ENCODE results near the gene CALML6. TPM values are rescaled to one million over a fixed set of nuclear protein-coding genes. Genes with fewer than 3 reads are reported as not detected.

CALML6 gene
- total RNA-seq, 1 experiment from 2014 or later: 1.5 TPM

- POLR2A ChIA-PET: no interaction called here
- Histone ChIP-seq H3K27ac (ENCODE audit: low read length) (no peak overlapping the region), H3K4me1 (ENCODE audit: control insufficient read depth, insufficient read depth, low read length) (no peaks in the 10 kb centered on the region), H3K9me3 (ENCODE audit: control insufficient read depth, insufficient read depth, low read depth, low read length) (no peaks in the 10 kb centered on the region), H3K36me3 (ENCODE audit: control insufficient read depth, insufficient read depth, low read length) (no peaks in the 10 kb centered on the region), H3K4me3 (ENCODE audit: low read depth in 2 of 2, low read length in 2 of 2) (no peak overlapping the region), H3K27me3 (ENCODE audit: control insufficient read depth, insufficient read depth, low read length) (no peaks in the 10 kb centered on the region)
- no peak for DNase-seq (ENCODE audit: low read depth, low spot score)
- CTCF ChIA-PET: interaction anchor here (0.8 kb wide), 1 partner anchor 116 kb away, joined by 3 read pairs; no protein-coding TSS in a partner anchor
- BruUV-seq (replicated peaks): no TSS peak
- ATAC-seq: no peak
- TF ChIP-seq CTCF (IDR thresholded peaks at IDR 0.05) (no peak), SIN3A (IDR thresholded peaks at IDR 0.05; ENCODE audit: borderline replicate concordance, insufficient read depth, low read depth, low read length) (no peak), TCF7L2 (IDR thresholded peaks at IDR 0.05; ENCODE audit: low read depth, low read length) (no peak)
- in situ Hi-C loops (cut with HindIII; ENCODE audit: low pct_unique_long_range_greater_than_20kb, low sequenced_read_pairs): no loop called here
- intact Hi-C loops (cut with micrococcal nuclease; ENCODE audit: unreplicated experiment): no loop called here
Observed at GRCh38 chr1:1928231-1929101, 13.4 kb downstream of the CALML6 start.

DNA sequence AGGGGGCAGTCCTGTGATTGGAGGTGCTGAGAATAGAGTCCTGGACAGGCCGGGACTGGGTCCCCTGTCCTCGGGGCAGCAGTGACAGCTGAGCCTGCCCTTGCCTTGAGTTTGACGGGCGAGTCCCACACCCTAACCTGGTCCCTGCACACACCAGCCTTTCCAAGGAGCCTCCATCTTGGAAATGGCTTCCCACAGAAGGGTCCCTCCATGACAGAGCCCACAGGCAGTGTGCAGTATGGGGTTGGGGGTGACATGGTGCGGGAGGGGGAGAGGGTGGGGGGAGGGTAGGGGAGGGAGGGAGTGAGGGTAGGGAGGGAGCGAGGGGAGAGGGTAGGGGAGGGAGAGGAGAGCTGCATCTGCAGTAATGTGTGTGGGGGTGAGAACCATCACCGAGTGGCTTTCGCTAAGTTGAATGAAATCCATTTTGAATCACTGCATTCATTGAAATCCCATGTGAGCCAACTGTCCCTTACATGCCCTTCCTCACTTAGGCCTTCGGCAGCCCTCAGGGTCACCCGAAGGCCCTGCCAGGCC, 14.1 kb downstream of the CALML6 start:
- CTCF ChIA-PET: interaction anchor here (0.8 kb wide), 2 partner anchors 100 to 115 kb away, joined by 3 read pairs; no protein-coding TSS in a partner anchor
- ATAC-seq: no peak
- no peaks in the 10 kb centered on the region for H3K36me3 ChIP-seq (ENCODE audit: control insufficient read depth, insufficient read depth, low read length)
- H3K4me1 ChIP-seq (ENCODE audit: control insufficient read depth, insufficient read depth, low read length): no peaks in the 10 kb centered on the region
- TF ChIP-seq REST (IDR thresholded peaks at IDR 0.05; ENCODE audit: insufficient read depth in 1 of 2, low read depth in 2 of 2, low read length in 1 of 2) (no peak), SIN3A (IDR thresholded peaks at IDR 0.05; ENCODE audit: borderline replicate concordance, insufficient read depth, low read depth, low read length) (no peak), CTCF (IDR thresholded peaks at IDR 0.05) (no peak), TCF7L2 (IDR thresholded peaks at IDR 0.05; ENCODE audit: low read depth, low read length) (no peak), POLR2AphosphoS5 (IDR thresholded peaks at IDR 0.05; ENCODE audit: low read depth, low read length) (no peak)
- no peaks in the 10 kb centered on the region for H3K27me3 ChIP-seq (ENCODE audit: control insufficient read depth, insufficient read depth, low read length)
- DNase-seq (ENCODE audit: low read depth, low spot score): no peak
- POLR2A ChIA-PET: no interaction called here
- H3K27ac ChIP-seq (ENCODE audit: low read length): no peak overlapping the region
- H3K4me3 ChIP-seq (ENCODE audit: low read depth in 2 of 2, low read length in 2 of 2): no peak overlapping the region
- in situ Hi-C loops (cut with HindIII; ENCODE audit: low pct_unique_long_range_greater_than_20kb, low sequenced_read_pairs) (no loop called here), intact Hi-C loops (cut with micrococcal nuclease; ENCODE audit: unreplicated experiment) (no loop called here)
- no peaks in the 10 kb centered on the region for H3K9me3 ChIP-seq (ENCODE audit: control insufficient read depth, insufficient read depth, low read depth, low read length)
- BruUV-seq (replicated peaks): no TSS peak
